DOHH2 (cell line): Measurements from ENCODE around the gene RPS2.

Experiments used
- H3F3A ChIP-seq: fragments of 200-600 bp; sonication (generic), shearing (Covaris generic); 2 replicates; pipeline ENCODE4 v1.6.0; 2016; ENCODE audit warnings: antibody characterized with exemption, mild to moderate bottlenecking; ENCODE audit not compliant: control insufficient read depth, insufficient read depth
- H3K27ac ChIP-seq: fragments of 200-600 bp; sonication (generic); 2 replicates; pipeline ENCODE4 v1.5.1; 2014; ENCODE audit warnings: low read depth, mild to moderate bottlenecking, low read length, moderate library complexity
- H3K27me3 ChIP-seq: fragments of 200-600 bp; sonication (generic); 2 replicates; pipeline ENCODE4 v1.6.1; 2014; ENCODE audit warnings: mild to moderate bottlenecking, low read length, mixed read lengths; ENCODE audit not compliant: control insufficient read depth
- H3K36me3 ChIP-seq: fragments of 200-600 bp; sonication (generic); 2 replicates; pipeline ENCODE4 v1.6.1; 2014; ENCODE audit warnings: mild to moderate bottlenecking, low read length, moderate library complexity, mixed read lengths; ENCODE audit not compliant: control insufficient read depth
- H3K4me1 ChIP-seq: fragments of 200-600 bp; sonication (generic); 2 replicates; pipeline ENCODE4 v1.6.1; 2014; ENCODE audit warnings: mild to moderate bottlenecking, low read length, mixed read lengths; ENCODE audit not compliant: control insufficient read depth
- H3K4me2 ChIP-seq: fragments of 200-600 bp; sonication (generic); 2 replicates; pipeline ENCODE4 v1.6.0; 2014; ENCODE audit warnings: mild to moderate bottlenecking, low read length, moderate library complexity
- H3K4me3 ChIP-seq: fragments of 200-600 bp; sonication (generic); 2 replicates; pipeline ENCODE4 v1.5.1; 2014; ENCODE audit warnings: mild to moderate bottlenecking, low read length, mixed read lengths
- H3K79me2 ChIP-seq: fragments of 200-600 bp; sonication (generic); 2 replicates; pipeline ENCODE4 v1.6.1; 2014; ENCODE audit warnings: mild to moderate bottlenecking, low read length, mixed read lengths; ENCODE audit not compliant: control insufficient read depth
- H3K9me2 ChIP-seq: fragments of 200-600 bp; sonication (generic); replicated peaks from 2 replicates; pipeline ENCODE4 v1.6.1; 2014; ENCODE audit warnings: mild to moderate bottlenecking, low read length, mixed read lengths; ENCODE audit not compliant: control insufficient read depth
- H3K9me3 ChIP-seq: fragments of 200-600 bp; sonication (generic); 2 replicates; pipeline ENCODE4 v1.6.1; 2014; ENCODE audit warnings: antibody characterized with exemption, low read length, mixed read lengths; ENCODE audit not compliant: control insufficient read depth, insufficient read depth
- H4K20me1 ChIP-seq: fragments of 200-600 bp; sonication (generic); 2 replicates; pipeline ENCODE4 v1.6.0; 2014; ENCODE audit warnings: low read depth, mild to moderate bottlenecking, antibody characterized with exemption, low read length, moderate library complexity; ENCODE audit not compliant: control insufficient read depth, insufficient read depth
- EZH2phosphoT487 ChIP-seq: fragments of 200-600 bp; sonication (generic); IDR thresholded peaks from 2 replicates; pipeline ENCODE4 v1.6.1; 2017; ENCODE audit warnings: borderline replicate concordance, mild to moderate bottlenecking, antibody characterized with exemption, low read length, moderate library complexity, mixed read lengths
- TF ChIP-seq, protein P1 (sequence below): fragments of 200-600 bp; sonication (generic); IDR thresholded peaks from one replicate; pipeline ENCODE4 v1.5.1; 2014; ENCODE audit warnings: antibody characterized with exemption, mild to moderate bottlenecking, low read depth, low read length; ENCODE audit not compliant: poor library complexity, severe bottlenecking

The RPS2 gene

DNA sequence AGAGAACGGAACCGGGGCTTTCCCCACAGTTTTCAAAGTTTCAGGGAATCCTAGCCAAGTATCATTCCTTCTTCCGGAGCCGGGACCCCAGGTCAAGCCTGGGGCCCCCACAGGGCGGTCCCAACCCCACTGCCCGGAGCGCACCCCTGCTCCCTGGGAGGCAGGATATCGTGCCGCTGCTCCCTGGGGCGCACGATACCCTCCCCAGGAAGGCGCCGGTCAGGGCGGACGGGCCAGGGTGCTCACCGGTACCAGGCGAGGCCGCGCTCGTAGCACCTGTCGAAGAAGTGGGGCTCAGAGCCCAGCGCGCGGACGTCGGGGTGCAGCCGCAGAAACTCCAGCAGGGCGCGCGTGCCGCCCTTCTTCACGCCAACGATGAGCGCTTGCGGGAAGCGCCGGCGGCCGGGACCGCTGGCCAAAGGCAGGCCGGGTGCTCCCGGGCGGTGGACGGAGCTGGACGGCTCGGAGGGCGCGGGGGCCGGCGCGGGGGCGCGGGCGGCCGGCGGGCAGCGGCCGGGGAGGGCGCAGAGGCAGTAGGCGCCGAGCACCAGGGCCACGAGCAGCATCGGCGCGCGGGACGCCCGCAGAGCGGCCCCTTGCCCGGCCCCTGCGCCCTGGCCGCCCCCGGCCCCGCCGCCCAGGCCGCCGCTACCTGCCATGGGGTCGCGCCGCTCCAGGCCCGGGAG lies 46.8 kb downstream of the RPS2 start:
- Histone ChIP-seq H4K20me1 (no peaks in the 10 kb centered on the region), H3K4me3 (no peak overlapping the region), H3F3A (no peaks in the 10 kb centered on the region), H3K4me2 (no peak overlapping the region), H3K9me2 (no peaks in the 10 kb centered on the region), H3K36me3 (no peaks in the 10 kb centered on the region), H3K9me3 (no peaks in the 10 kb centered on the region), H3K4me1 (no peaks in the 10 kb centered on the region), H3K27ac (no peak overlapping the region), H3K79me2 (no peaks in the 10 kb centered on the region), H3K27me3 (no peaks in the 10 kb centered on the region; the same call in 1 of the 2 replicates)
- TF ChIP-seq, protein P1, sequence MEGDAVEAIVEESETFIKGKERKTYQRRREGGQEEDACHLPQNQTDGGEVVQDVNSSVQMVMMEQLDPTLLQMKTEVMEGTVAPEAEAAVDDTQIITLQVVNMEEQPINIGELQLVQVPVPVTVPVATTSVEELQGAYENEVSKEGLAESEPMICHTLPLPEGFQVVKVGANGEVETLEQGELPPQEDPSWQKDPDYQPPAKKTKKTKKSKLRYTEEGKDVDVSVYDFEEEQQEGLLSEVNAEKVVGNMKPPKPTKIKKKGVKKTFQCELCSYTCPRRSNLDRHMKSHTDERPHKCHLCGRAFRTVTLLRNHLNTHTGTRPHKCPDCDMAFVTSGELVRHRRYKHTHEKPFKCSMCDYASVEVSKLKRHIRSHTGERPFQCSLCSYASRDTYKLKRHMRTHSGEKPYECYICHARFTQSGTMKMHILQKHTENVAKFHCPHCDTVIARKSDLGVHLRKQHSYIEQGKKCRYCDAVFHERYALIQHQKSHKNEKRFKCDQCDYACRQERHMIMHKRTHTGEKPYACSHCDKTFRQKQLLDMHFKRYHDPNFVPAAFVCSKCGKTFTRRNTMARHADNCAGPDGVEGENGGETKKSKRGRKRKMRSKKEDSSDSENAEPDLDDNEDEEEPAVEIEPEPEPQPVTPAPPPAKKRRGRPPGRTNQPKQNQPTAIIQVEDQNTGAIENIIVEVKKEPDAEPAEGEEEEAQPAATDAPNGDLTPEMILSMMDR, result no peak
- no peak for TF ChIP-seq EZH2phosphoT487

DNA sequence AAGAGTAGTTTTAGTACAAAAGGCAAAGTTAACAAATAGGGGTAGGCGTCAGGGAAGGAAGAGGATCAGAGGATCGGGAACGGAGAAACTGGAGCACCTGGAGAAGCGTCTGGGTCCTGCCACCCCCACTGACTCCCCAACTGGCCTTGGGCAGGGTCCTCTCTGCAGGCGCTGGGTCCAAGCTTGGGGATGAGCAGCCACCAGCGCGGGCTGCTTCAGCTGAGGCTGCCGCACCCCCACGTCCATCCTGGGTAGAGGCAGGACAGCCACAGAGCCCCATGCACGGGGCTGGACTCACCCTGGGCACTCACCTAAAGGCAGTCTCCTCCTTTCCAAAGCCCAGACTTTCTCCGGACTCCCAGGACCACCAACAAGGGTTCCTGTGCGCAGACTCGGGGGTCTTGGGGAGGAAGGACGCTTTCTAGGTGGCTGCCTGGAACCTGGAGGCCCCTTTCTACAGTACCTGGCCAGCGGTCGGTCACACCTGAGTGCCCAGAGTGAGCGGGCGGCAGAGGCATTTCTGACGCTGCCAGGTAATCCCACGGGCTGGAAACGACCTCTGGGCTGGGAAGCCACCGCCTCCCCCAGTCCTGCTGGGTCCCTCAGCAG lies 47.5 kb downstream of the RPS2 start:
- H3K4me1 ChIP-seq, result no peaks in the 10 kb centered on the region
- H3K27me3 ChIP-seq, result no peaks in the 10 kb centered on the region; the same call in 1 of the 2 replicates
- no peaks in the 10 kb centered on the region for H3K9me3 ChIP-seq
- no peaks in the 10 kb centered on the region for H3K9me2 ChIP-seq
- H3K4me3 ChIP-seq, result no peak overlapping the region
- TF ChIP-seq, protein P1, result no peak
- TF ChIP-seq EZH2phosphoT487, result no peak
- H3F3A ChIP-seq, result no peaks in the 10 kb centered on the region
- no peak overlapping the region for H3K4me2 ChIP-seq
- no peaks in the 10 kb centered on the region for H3K36me3 ChIP-seq
- no peaks in the 10 kb centered on the region for H4K20me1 ChIP-seq
- no peaks in the 10 kb centered on the region for H3K79me2 ChIP-seq
- no peak overlapping the region for H3K27ac ChIP-seq

DNA sequence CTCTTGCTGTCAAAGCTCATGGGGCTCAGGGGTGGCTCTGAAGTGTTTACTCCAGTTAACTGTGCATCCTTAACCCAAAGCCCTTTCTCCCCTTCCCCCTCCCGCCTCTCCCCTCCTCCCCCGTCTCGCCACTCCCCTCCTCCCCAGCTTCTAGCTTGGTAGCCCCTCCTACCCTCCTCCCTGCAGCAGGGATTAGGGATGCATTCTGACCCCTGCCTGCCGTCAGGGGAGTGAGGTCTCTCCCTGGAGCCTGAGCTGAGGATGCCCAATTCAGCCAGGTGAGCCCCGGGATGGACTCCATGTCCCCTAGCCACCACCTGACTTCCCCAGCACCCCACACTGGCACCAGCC lies 48.0 kb downstream of the RPS2 start:
- TF ChIP-seq EZH2phosphoT487, result no peak
- TF ChIP-seq, protein P1, result no peak
- Histone ChIP-seq H4K20me1 (no peaks in the 10 kb centered on the region), H3K4me3 (no peak overlapping the region)

More for the DNA sequence above, 48.0 kb downstream of the RPS2 start:
- Histone ChIP-seq H3K27me3 (no peaks in the 10 kb centered on the region; the same call in 1 of the 2 replicates), H3K4me1 (no peaks in the 10 kb centered on the region), H3K4me2 (no peak overlapping the region), H3F3A (no peaks in the 10 kb centered on the region), H3K9me3 (no peaks in the 10 kb centered on the region), H3K27ac (no peak overlapping the region), H3K9me2 (no peaks in the 10 kb centered on the region), H3K36me3 (no peaks in the 10 kb centered on the region), H3K79me2 (no peaks in the 10 kb centered on the region)
